B cell (primary cell): ENCODE measurements around the gene SHLD1.

Experiments used
- CTCF ChIP-seq: fragments of 200-600 bp; IDR thresholded peaks from one replicate; pipeline ENCODE4 v1.8.0; 2022; ENCODE audit warnings: antibody characterized with exemption, mild to moderate bottlenecking
- EZH2 ChIP-seq: IDR thresholded peaks from 2 replicates; pipeline ENCODE4 v1.6.1; 2012; ENCODE audit warnings: borderline replicate concordance, low read depth, mild to moderate bottlenecking, moderate library complexity, low read length; ENCODE audit not compliant: insufficient read depth, poor library complexity, severe bottlenecking

GRCh38 chr20:5737619-5737953 is 12.6 kb upstream of the SHLD1 start:
- no peak for TF ChIP-seq EZH2
- TF ChIP-seq CTCF = no peak
